ENCODE data around the gene LRIG3. TPM values are rescaled to one million over a fixed set of nuclear protein-coding genes. Genes with fewer than 3 reads are reported as not detected.

LRIG3 gene
- total and polyA plus RNA-seq, 8 donors, result 26.8 to 61.1 (median 40.6) TPM

GRCh38 chr12:58925111-58925611 lies 4.9 kb upstream of the LRIG3 start:
- peaks cover 0 to 11% of the 10 kb centered on the region in 2 donors for H3K27me3 ChIP-seq
- no peaks in the 10 kb centered on the region for H3K4me1 ChIP-seq
- H3K9me3 ChIP-seq, result no peaks in the 10 kb centered on the region
- ATAC-seq (peak; percentile 50), DNase-seq (no peak)
- H3K4me3 ChIP-seq, result no peak overlapping the region
- intact Hi-C loops (cut with DNase I), result no loop called here
- no peak for TF ChIP-seq CTCF (IDR thresholded peaks at IDR 0.05)
- H3K36me3 ChIP-seq, result no peaks in the 10 kb centered on the region
- H3K27ac ChIP-seq, result no peak overlapping the region

- ATAC-seq (no peak), DNase-seq (no peak)
- Histone ChIP-seq H3K4me3 (no peak overlapping the region), H3K4me1 (no peaks in the 10 kb centered on the region), H3K27me3 (peaks cover 0 to 16% of the 10 kb centered on the region in 2 donors), H3K36me3 (no peaks in the 10 kb centered on the region), H3K27ac (no peak overlapping the region), H3K9me3 (no peaks in the 10 kb centered on the region)
- intact Hi-C loops (cut with DNase I), result no loop called here
- no peak for TF ChIP-seq CTCF (IDR thresholded peaks at IDR 0.05)
These were observed 4.3 kb upstream of the LRIG3 start for GRCh38 chr12:58924652-58925051.

- Histone ChIP-seq H3K9me3 (no peaks in the 10 kb centered on the region), H3K4me1 (no peaks in the 10 kb centered on the region), H3K4me3 (no peak overlapping the region), H3K27ac (no peak overlapping the region), H3K27me3 (peaks cover 0 to 25% of the 10 kb centered on the region in 2 donors), H3K36me3 (no peaks in the 10 kb centered on the region)
- intact Hi-C loops (cut with DNase I), result no loop called here
- ATAC-seq (no peak), DNase-seq (no peak)
- no peak for TF ChIP-seq CTCF (IDR thresholded peaks at IDR 0.05)
These were observed 3.5 kb upstream of the LRIG3 start for GRCh38 chr12:58923781-58924180.

GRCh38 chr12:58922849-58923248 lies 2.5 kb upstream of the LRIG3 start:
- no peak for TF ChIP-seq CTCF (IDR thresholded peaks at IDR 0.05)
- Histone ChIP-seq H3K27me3 (peaks cover 0 to 33% of the 10 kb centered on the region in 2 donors), H3K27ac (no peak overlapping the region), H3K9me3 (no peaks in the 10 kb centered on the region), H3K4me3 (no peak overlapping the region), H3K36me3 (no peaks in the 10 kb centered on the region), H3K4me1 (no peaks in the 10 kb centered on the region)
- ATAC-seq (no peak), DNase-seq (no peak)
- intact Hi-C loops (cut with DNase I), result no loop called here

GRCh38 chr12:58920961-58921861 lies 907 bp upstream of the LRIG3 start:
- no peak for DNase-seq
- no peaks in the 10 kb centered on the region for H3K9me3 ChIP-seq
- H3K27me3 ChIP-seq, result peaks cover 0 to 33% of the 10 kb centered on the region in 2 donors
- no peak for TF ChIP-seq CTCF (IDR thresholded peaks at IDR 0.05)
- peak overlapping the region; percentile 61 to 66 for H3K4me3 ChIP-seq
- no peaks in the 10 kb centered on the region for H3K36me3 ChIP-seq
- ATAC-seq, result no peak
- intact Hi-C loops (cut with DNase I), result no loop called here
- peak overlapping the region; percentile 86 to 97 for H3K27ac ChIP-seq
- peaks cover 0 to 2% of the 10 kb centered on the region in 2 donors for H3K4me1 ChIP-seq
